ENCODE data around the gene PAPPA2.

The PAPPA2 gene

GRCh38 chr1:176566004-176566975 is 103.3 kb downstream of the PAPPA2 start:
- no peaks in the 10 kb centered on the region for H3K27me3 ChIP-seq (ENCODE audit: control insufficient read depth, insufficient read depth, low read length)
- no peak overlapping the region for H3K4me3 ChIP-seq (ENCODE audit: low read depth, low read length)
- no peak overlapping the region for H3K27ac ChIP-seq (ENCODE audit: low read depth, low read length)
- no peaks in the 10 kb centered on the region for H3K36me3 ChIP-seq (ENCODE audit: control insufficient read depth, insufficient read depth, low read length)
- H3K4me1 ChIP-seq (ENCODE audit: control insufficient read depth, insufficient read depth, low read length) = no peaks in the 10 kb centered on the region
- no peak overlapping the region for H3K9ac ChIP-seq (ENCODE audit: low read length)
- no peaks in the 10 kb centered on the region for H3K9me3 ChIP-seq (ENCODE audit: control insufficient read depth, insufficient read depth, low read depth, low read length)

- Histone ChIP-seq H3K4me3 (ENCODE audit: low read depth, low read length) (no peak overlapping the region), H3K9me3 (ENCODE audit: control insufficient read depth, insufficient read depth, low read depth, low read length) (no peaks in the 10 kb centered on the region), H3K4me1 (ENCODE audit: control insufficient read depth, insufficient read depth, low read length) (no peaks in the 10 kb centered on the region), H3K27ac (ENCODE audit: low read depth, low read length) (no peak overlapping the region), H3K27me3 (ENCODE audit: control insufficient read depth, insufficient read depth, low read length) (no peaks in the 10 kb centered on the region), H3K36me3 (ENCODE audit: control insufficient read depth, insufficient read depth, low read length) (no peaks in the 10 kb centered on the region), H3K9ac (ENCODE audit: low read length) (no peak overlapping the region)
Measured at GRCh38 chr1:176567190-176567794, 104.3 kb downstream of the PAPPA2 start.

DNA sequence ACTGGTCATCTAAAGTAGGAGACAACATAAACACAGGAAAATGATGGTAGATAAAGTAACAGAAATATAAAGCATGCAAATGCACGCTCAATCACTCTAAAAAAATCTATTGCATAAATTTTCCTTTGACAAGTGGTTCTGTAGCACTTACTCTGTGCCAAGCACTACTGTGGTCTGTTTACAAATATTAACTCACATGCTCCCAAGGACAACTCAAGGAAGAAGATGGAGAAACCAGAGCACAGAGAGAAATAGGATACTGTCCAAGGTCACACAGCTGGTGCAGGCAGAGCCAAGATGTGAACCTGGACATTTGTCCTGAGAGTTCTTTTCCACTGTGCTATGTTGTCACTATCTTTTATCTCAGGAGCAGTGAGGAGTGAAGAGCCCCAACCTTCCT is 105.2 kb downstream of the PAPPA2 start:
- Histone ChIP-seq H3K4me1 (ENCODE audit: control insufficient read depth, insufficient read depth, low read length) (no peaks in the 10 kb centered on the region), H3K9ac (ENCODE audit: low read length) (no peak overlapping the region), H3K4me3 (ENCODE audit: low read depth, low read length) (no peak overlapping the region), H3K27ac (ENCODE audit: low read depth, low read length) (no peak overlapping the region), H3K27me3 (ENCODE audit: control insufficient read depth, insufficient read depth, low read length) (no peaks in the 10 kb centered on the region), H3K36me3 (ENCODE audit: control insufficient read depth, insufficient read depth, low read length) (no peaks in the 10 kb centered on the region), H3K9me3 (ENCODE audit: control insufficient read depth, insufficient read depth, low read depth, low read length) (no peaks in the 10 kb centered on the region)

DNA sequence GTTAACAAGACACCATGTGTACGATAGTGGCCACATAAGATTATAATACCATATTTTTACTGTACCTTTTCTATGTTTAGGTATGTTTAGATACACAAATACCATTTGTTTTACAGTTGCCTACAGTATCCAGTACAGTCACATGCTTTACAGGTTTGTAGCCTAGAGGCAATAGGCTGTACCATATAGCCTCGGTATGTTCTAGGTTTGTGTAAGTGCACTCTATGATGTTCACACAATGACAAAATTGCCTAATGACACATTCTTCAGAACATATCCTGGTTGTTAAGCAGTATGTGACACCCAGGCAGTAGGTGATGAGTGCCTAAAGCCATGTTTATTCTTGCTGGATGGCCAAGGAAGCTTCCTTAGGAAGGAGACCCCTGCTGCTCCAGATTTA is 111.8 kb downstream of the PAPPA2 start:
- H3K9ac ChIP-seq (ENCODE audit: low read length) = no peak overlapping the region
- H3K4me1 ChIP-seq (ENCODE audit: control insufficient read depth, insufficient read depth, low read length) = no peaks in the 10 kb centered on the region
- H3K27me3 ChIP-seq (ENCODE audit: control insufficient read depth, insufficient read depth, low read length) = no peaks in the 10 kb centered on the region
- H3K9me3 ChIP-seq (ENCODE audit: control insufficient read depth, insufficient read depth, low read depth, low read length) = no peaks in the 10 kb centered on the region
- H3K4me3 ChIP-seq (ENCODE audit: low read depth, low read length) = no peak overlapping the region
- no peaks in the 10 kb centered on the region for H3K36me3 ChIP-seq (ENCODE audit: control insufficient read depth, insufficient read depth, low read length)
- no peak overlapping the region for H3K27ac ChIP-seq (ENCODE audit: low read depth, low read length)

DNA sequence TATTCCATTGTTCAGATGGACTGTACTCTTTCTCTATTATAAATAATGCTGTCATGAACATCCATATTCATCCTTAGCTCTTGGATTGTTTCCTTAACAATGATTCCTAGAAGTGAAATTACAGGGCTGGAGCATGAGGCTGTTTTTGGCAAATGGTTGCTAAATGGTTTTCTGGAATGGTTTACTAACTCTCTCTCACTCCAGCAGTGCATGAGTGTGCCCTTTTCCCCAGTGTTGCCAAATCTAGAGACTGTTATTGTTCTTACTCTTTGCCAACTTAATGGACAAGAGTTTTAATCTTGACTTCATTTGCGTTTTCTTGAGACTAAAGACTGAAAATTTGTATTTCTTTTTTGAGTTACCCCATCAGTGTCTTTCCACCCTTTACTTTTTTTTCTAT is 113.0 kb downstream of the PAPPA2 start:
- no peak overlapping the region for H3K4me3 ChIP-seq (ENCODE audit: low read depth, low read length)
- H3K27me3 ChIP-seq (ENCODE audit: control insufficient read depth, insufficient read depth, low read length) = no peaks in the 10 kb centered on the region
- H3K27ac ChIP-seq (ENCODE audit: low read depth, low read length) = no peak overlapping the region
- no peak overlapping the region for H3K9ac ChIP-seq (ENCODE audit: low read length)
- no peaks in the 10 kb centered on the region for H3K4me1 ChIP-seq (ENCODE audit: control insufficient read depth, insufficient read depth, low read length)
- H3K36me3 ChIP-seq (ENCODE audit: control insufficient read depth, insufficient read depth, low read length) = no peaks in the 10 kb centered on the region
- H3K9me3 ChIP-seq (ENCODE audit: control insufficient read depth, insufficient read depth, low read depth, low read length) = no peaks in the 10 kb centered on the region

DNA sequence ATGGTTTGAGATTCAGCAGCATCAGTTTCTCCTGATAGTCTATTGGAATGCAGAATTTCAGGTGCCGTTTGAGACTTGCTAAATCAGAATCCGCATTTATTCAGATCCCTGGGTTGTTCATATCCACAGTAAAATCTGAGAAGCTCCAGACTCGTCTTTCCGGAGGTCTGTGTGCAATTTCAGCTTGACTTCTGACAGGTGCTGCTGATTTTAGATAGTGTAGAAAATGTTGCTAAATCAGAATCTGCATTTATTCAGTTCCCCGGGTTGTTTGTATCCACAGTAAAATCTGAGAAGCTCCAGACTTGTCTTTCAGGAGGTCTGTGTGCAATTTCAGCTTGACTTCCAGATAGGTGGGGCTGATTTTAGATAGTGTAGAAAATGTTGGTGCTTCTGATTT is 113.7 kb downstream of the PAPPA2 start:
- Histone ChIP-seq H3K9ac (ENCODE audit: low read length) (no peak overlapping the region), H3K27me3 (ENCODE audit: control insufficient read depth, insufficient read depth, low read length) (no peaks in the 10 kb centered on the region), H3K36me3 (ENCODE audit: control insufficient read depth, insufficient read depth, low read length) (no peaks in the 10 kb centered on the region), H3K9me3 (ENCODE audit: control insufficient read depth, insufficient read depth, low read depth, low read length) (no peaks in the 10 kb centered on the region), H3K27ac (ENCODE audit: low read depth, low read length) (no peak overlapping the region), H3K4me3 (ENCODE audit: low read depth, low read length) (no peak overlapping the region), H3K4me1 (ENCODE audit: control insufficient read depth, insufficient read depth, low read length) (no peaks in the 10 kb centered on the region)

DNA sequence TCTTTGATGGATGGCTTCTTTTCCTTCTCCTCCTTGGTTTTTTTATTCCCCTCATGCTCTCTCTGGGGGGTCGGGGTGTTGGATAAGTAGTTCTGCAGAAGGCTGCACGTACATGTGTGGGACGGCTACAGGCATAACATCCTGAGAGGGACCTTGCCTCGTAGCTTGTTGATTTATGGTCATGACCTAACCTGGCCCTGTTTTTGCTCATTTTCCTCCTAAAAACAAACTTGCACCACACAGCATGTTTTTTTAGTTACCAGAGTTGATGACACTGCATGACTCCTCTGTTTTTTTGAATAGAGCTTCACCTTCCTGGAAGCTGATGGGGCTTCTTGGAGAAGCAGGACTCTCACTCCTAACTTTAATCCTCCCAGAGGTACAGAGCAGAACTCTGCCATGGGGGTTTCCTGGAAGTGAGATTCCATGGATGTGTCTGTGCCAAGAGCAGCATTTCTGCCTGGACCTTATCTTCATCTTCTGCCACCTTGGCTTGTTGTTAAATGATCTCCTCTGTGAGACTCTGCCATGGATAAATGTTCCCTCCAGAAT is 114.7 kb downstream of the PAPPA2 start:
- H3K27ac ChIP-seq (ENCODE audit: low read depth, low read length) = no peak overlapping the region
- H3K4me1 ChIP-seq (ENCODE audit: control insufficient read depth, insufficient read depth, low read length) = no peaks in the 10 kb centered on the region
- no peak overlapping the region for H3K4me3 ChIP-seq (ENCODE audit: low read depth, low read length)
- no peaks in the 10 kb centered on the region for H3K27me3 ChIP-seq (ENCODE audit: control insufficient read depth, insufficient read depth, low read length)
- H3K36me3 ChIP-seq (ENCODE audit: control insufficient read depth, insufficient read depth, low read length) = no peaks in the 10 kb centered on the region
- peaks cover 3% of the 10 kb centered on the region; the same call in 1 of the 2 replicates for H3K9me3 ChIP-seq (ENCODE audit: control insufficient read depth, insufficient read depth, low read depth, low read length)
- no peak overlapping the region for H3K9ac ChIP-seq (ENCODE audit: low read length)

DNA sequence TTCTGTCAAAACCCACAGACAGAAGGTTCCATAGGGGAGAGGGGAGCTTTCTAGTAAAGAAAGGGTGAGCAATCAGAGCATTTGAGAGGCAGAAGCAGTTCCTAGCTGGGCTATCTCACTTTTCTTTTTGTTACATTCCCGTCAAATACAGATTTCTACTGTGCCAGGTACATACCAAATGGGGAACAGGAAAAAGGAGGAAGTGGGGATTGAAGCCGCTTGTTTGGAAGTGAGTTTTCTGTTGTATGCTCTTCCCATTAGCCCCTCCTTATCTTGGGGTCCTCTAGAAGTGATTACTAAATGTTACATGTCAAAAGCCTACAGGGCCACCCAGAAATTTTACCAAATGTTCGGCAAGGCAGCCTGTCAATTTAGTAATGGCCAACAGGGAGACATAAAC is 116.1 kb downstream of the PAPPA2 start:
- H3K36me3 ChIP-seq (ENCODE audit: control insufficient read depth, insufficient read depth, low read length) = no peaks in the 10 kb centered on the region
- H3K27ac ChIP-seq (ENCODE audit: low read depth, low read length) = no peak overlapping the region
- H3K4me1 ChIP-seq (ENCODE audit: control insufficient read depth, insufficient read depth, low read length) = no peaks in the 10 kb centered on the region
- no peaks in the 10 kb centered on the region for H3K27me3 ChIP-seq (ENCODE audit: control insufficient read depth, insufficient read depth, low read length)
- peaks cover 3% of the 10 kb centered on the region; the same call in 1 of the 2 replicates for H3K9me3 ChIP-seq (ENCODE audit: control insufficient read depth, insufficient read depth, low read depth, low read length)
- H3K4me3 ChIP-seq (ENCODE audit: low read depth, low read length) = no peak overlapping the region
- no peak overlapping the region for H3K9ac ChIP-seq (ENCODE audit: low read length)

GRCh38 chr1:176595217-176595616 is 132.2 kb downstream of the PAPPA2 start:
- H3K9me3 ChIP-seq (ENCODE audit: control insufficient read depth, insufficient read depth, low read depth, low read length) = no peaks in the 10 kb centered on the region
- H3K9ac ChIP-seq (ENCODE audit: low read length) = no peak overlapping the region

GRCh38 chr1:176601348-176601747 is 138.4 kb downstream of the PAPPA2 start:
- Histone ChIP-seq H3K9ac (ENCODE audit: low read length) (no peak overlapping the region), H3K4me1 (ENCODE audit: control insufficient read depth, insufficient read depth, low read length) (no peaks in the 10 kb centered on the region), H3K36me3 (ENCODE audit: control insufficient read depth, insufficient read depth, low read length) (no peaks in the 10 kb centered on the region), H3K4me3 (ENCODE audit: low read depth, low read length) (no peak overlapping the region), H3K9me3 (ENCODE audit: control insufficient read depth, insufficient read depth, low read depth, low read length) (no peaks in the 10 kb centered on the region), H3K27ac (ENCODE audit: low read depth, low read length) (no peak overlapping the region), H3K27me3 (ENCODE audit: control insufficient read depth, insufficient read depth, low read length) (no peaks in the 10 kb centered on the region)

More at GRCh38 chr1:176595217-176595616, 132.2 kb downstream of the PAPPA2 start:
- Histone ChIP-seq H3K27me3 (ENCODE audit: control insufficient read depth, insufficient read depth, low read length) (no peaks in the 10 kb centered on the region), H3K4me1 (ENCODE audit: control insufficient read depth, insufficient read depth, low read length) (no peaks in the 10 kb centered on the region), H3K4me3 (ENCODE audit: low read depth, low read length) (no peak overlapping the region), H3K36me3 (ENCODE audit: control insufficient read depth, insufficient read depth, low read length) (no peaks in the 10 kb centered on the region), H3K27ac (ENCODE audit: low read depth, low read length) (no peak overlapping the region)

DNA sequence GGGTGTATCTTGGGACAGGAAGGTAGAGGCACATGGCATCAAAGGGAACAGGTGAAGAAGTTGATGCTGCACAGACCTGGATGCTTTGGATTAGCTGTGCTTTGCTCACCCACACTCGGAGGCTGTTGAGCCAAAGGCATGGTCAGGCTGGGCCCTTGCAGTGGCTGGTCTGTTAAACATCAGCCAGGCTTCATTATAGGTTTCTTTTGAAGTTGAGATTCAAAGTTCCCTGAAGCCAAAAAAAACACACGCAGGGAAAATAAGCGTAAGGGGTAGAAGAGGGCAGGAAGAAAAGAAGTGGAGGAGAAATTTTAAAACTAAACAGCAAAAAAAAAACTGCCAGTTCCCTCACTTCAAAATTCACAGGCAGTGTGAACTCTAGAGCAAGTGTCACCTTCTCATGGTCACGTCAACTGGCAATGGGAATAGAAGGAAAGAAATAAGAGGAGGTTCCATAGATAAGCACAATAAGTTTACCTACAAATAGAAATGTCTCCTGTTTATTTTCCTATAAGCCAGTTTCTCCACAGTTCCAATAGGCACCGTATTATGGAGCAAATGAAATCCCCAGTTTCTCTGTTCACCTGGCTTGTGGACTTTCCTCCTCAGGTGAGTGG is 139.5 kb downstream of the PAPPA2 start:
- Histone ChIP-seq H3K9me3 (ENCODE audit: control insufficient read depth, insufficient read depth, low read depth, low read length) (no peaks in the 10 kb centered on the region), H3K36me3 (ENCODE audit: control insufficient read depth, insufficient read depth, low read length) (no peaks in the 10 kb centered on the region), H3K27me3 (ENCODE audit: control insufficient read depth, insufficient read depth, low read length) (no peaks in the 10 kb centered on the region), H3K9ac (ENCODE audit: low read length) (no peak overlapping the region), H3K4me3 (ENCODE audit: low read depth, low read length) (no peak overlapping the region), H3K27ac (ENCODE audit: low read depth, low read length) (no peak overlapping the region), H3K4me1 (ENCODE audit: control insufficient read depth, insufficient read depth, low read length) (no peaks in the 10 kb centered on the region)

Data from HUES6 (cell line).